Measurements from ENCODE around the gene SORCS2. TPM values are rescaled to one million over a fixed set of nuclear protein-coding genes. Genes with fewer than 3 reads are reported as not detected.

SORCS2 gene
- total RNA-seq, 5 donors from 2014 or later (not counting 1 experiment from before 2014, with no cell fraction given) = 0.22 TPM; not detected in 4

DNA sequence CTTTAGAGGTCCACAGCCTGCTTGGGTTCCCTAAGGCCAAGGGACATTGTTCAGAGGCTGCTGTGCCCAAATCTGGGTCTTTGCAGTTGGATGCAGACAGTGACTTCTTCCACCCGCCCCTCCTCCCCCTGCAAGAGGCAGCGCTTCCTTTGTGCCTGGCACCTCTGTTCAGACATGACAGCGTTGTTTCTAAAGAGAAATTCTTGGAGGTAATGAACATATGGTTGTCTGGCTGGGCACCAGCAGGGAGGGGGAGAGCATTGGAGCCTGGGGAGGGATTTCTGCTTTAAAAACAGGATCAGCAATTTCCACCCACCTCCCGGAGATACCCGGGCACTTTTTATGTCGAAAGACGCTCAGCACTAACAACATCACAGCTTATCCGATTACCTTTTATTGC lies 190.9 kb downstream of the SORCS2 start:
- POLR2A ChIA-PET = no interaction called here
- ATAC-seq (replicated peaks in 1 of 4) (no peak), DNase-seq (no peak)
- H3K27ac ChIP-seq (ENCODE audit: low read length) = no peak overlapping the region
- H3K36me3 ChIP-seq (ENCODE audit: control insufficient read depth in 2 of 2, extremely low read depth in 1 of 2, insufficient read depth in 1 of 2, low read length in 1 of 2) = no peaks in the 10 kb centered on the region
- CTCF ChIA-PET = no interaction called here
- H3K9me3 Mint-ChIP-seq = peaks cover 0 to 7% (median 0%) of the 10 kb centered on the region in 3 donors
- no peaks in the 10 kb centered on the region for H3K36me3 Mint-ChIP-seq
- H3K9me3 ChIP-seq = no peaks in the 10 kb centered on the region
- WGBS (ENCODE audit: insufficient coverage) = 97% methylated on average over 5 of the region's 8 CpGs
- H3K27me3 Mint-ChIP-seq = peaks cover 6 to 22% of the 10 kb centered on the region in 2 donors
- no peak overlapping the region for H3K4me3 ChIP-seq (ENCODE audit: control insufficient read depth in 1 of 2, extremely low read depth in 1 of 2, low read length in 1 of 2)
- H3K4me3 Mint-ChIP-seq = no peak overlapping the region
- no peaks in the 10 kb centered on the region for H3K4me1 Mint-ChIP-seq
- H3K27ac Mint-ChIP-seq = no peak overlapping the region
- peaks cover 0 to 34% of the 10 kb centered on the region in 2 experiments for H3K27me3 ChIP-seq (replicated peaks in 1 of 2; ENCODE audit: control insufficient read depth in 2 of 2, extremely low read depth in 1 of 2, insufficient read depth in 2 of 2, low read length in 1 of 2)
- no peaks in the 10 kb centered on the region for H3K4me1 ChIP-seq (ENCODE audit: control insufficient read depth in 1 of 2, extremely low read depth in 1 of 2, insufficient read depth in 2 of 2, low read length in 2 of 2)

DNA sequence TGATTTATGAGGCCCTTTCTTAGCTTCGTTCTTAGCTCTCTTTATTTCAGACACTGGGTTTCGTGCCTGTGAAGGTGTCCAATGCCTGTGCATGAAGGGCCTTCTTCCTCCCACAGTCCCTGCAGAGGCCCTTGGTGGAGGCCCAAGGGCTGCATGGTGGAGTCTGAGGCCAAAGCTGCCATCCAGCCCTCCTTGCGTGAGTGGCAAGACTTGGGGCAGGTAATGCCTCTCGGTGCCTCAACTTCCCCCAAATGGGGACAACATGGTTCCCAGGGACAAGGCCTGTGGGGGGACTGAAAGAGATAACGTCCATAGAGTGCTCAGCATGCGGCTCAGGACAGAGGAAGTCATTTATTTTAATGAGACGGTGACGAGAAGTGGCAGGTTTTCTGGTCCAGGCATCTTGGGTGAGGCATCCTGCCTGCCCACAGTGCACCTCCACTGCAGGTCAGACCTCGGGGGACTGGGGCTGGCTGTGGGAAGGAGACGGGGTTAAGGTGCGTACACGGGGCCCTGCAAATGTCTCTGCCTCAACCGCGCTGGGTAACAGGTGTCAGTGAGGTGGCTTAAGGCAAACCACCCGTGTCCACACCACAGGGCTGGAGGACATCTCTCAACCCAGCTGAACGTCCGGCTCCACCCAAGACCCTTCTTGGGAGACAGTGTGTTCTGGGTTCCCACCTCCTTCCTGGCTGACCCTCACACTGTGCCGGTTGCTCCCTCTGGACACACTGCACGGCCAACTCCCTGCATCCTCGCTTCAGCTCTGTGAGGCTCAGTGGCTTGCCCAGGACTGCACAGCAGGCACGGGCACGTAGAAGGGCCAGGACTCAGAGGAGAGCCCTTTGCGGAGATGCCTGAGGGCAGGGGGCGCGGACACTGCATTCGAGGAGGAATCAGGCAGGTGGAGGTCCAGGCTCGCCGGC lies 191.9 kb downstream of the SORCS2 start:
- H3K4me1 ChIP-seq (ENCODE audit: control insufficient read depth in 1 of 2, extremely low read depth in 1 of 2, insufficient read depth in 2 of 2, low read length in 2 of 2) = no peaks in the 10 kb centered on the region
- no peak for DNase-seq
- POLR2A ChIA-PET = no interaction called here
- no peak overlapping the region for H3K4me3 ChIP-seq (ENCODE audit: control insufficient read depth in 1 of 2, extremely low read depth in 1 of 2, low read length in 1 of 2)
- H3K9me3 ChIP-seq = no peaks in the 10 kb centered on the region
- H3K27ac ChIP-seq (ENCODE audit: low read length) = no peak overlapping the region
- Mint-ChIP-seq H3K4me1 (no peaks in the 10 kb centered on the region), H3K9me3 (peaks cover 0 to 7% (median 0%) of the 10 kb centered on the region in 3 donors), H3K36me3 (no peaks in the 10 kb centered on the region), H3K27ac (no peak overlapping the region), H3K4me3 (no peak overlapping the region), H3K27me3 (peaks cover 6 to 13% of the 10 kb centered on the region in 2 donors)
- 87% methylated on average over 24 of the region's 28 CpGs for WGBS (ENCODE audit: insufficient coverage)
- CTCF ChIA-PET = no interaction called here
- peaks cover 0 to 25% of the 10 kb centered on the region in 2 experiments for H3K27me3 ChIP-seq (replicated peaks in 1 of 2; ENCODE audit: control insufficient read depth in 2 of 2, extremely low read depth in 1 of 2, insufficient read depth in 2 of 2, low read length in 1 of 2)
- no peak for ATAC-seq (replicated peaks in 1 of 4)
- H3K36me3 ChIP-seq (ENCODE audit: control insufficient read depth in 2 of 2, extremely low read depth in 1 of 2, insufficient read depth in 1 of 2, low read length in 1 of 2) = no peaks in the 10 kb centered on the region

DNA sequence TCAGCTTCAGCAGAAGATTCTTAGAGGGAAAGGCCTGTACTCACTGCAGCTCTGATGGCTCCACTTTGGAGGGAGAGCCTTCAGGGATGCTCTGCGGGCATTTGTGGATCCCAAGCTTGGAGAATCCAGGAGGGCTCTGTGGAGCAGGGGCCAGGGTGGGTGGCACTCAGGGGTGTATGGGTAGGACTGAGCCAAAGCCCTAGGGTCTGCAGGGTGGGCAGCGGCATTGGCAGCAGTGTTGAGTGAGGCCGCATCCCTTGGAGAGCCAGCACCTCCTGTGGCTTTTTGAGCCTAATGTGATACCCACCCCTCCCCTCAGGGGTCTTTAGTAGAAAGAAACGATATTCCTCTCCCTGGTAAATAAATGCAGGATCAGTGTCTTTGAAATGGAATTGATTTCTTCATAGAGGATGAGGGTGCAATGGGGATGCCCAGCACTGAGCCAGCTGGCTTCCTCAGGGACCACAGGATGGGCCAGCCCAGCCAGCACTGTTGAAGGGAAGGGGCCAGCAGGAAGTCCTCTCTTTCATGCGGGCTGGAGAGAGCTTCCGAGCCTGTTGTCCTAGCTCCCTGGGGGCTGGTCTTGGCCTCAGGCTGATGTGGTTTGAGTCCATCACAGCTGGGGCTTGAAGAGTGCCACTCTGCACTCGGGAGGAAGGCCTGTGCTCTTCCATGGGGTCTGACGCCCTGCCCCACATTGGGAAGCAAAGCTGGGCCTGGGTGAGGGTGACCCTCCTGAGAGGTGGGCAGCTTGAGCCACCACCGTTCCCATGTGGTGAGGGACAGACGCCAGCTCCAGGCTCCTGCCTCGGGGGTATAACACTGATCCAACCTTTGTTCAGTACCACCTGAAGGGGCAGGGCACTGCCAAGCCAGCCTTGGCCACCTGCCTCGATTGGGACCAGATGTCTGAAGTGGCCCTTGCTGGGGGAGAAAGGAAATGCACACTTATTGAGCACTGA lies 192.9 kb downstream of the SORCS2 start:
- Histone ChIP-seq H3K27ac (ENCODE audit: low read length) (no peak overlapping the region), H3K9me3 (no peaks in the 10 kb centered on the region), H3K36me3 (ENCODE audit: control insufficient read depth in 2 of 2, extremely low read depth in 1 of 2, insufficient read depth in 1 of 2, low read length in 1 of 2) (no peaks in the 10 kb centered on the region), H3K27me3 (replicated peaks in 1 of 2; ENCODE audit: control insufficient read depth in 2 of 2, extremely low read depth in 1 of 2, insufficient read depth in 2 of 2, low read length in 1 of 2) (peaks cover 0 to 18% of the 10 kb centered on the region in 2 experiments), H3K4me1 (ENCODE audit: control insufficient read depth in 1 of 2, extremely low read depth in 1 of 2, insufficient read depth in 2 of 2, low read length in 2 of 2) (no peaks in the 10 kb centered on the region), H3K4me3 (ENCODE audit: control insufficient read depth in 1 of 2, extremely low read depth in 1 of 2, low read length in 1 of 2) (no peak overlapping the region)
- ChIA-PET CTCF (no interaction called here), POLR2A (no interaction called here)
- 78% methylated on average over 9 of the region's 12 CpGs for WGBS (ENCODE audit: insufficient coverage)
- Mint-ChIP-seq H3K4me1 (no peaks in the 10 kb centered on the region), H3K27ac (no peak overlapping the region), H3K27me3 (peaks cover 6 to 11% of the 10 kb centered on the region in 2 donors), H3K36me3 (no peaks in the 10 kb centered on the region), H3K4me3 (no peak overlapping the region), H3K9me3 (peaks cover 0 to 7% (median 0%) of the 10 kb centered on the region in 3 donors)
- DNase-seq = no peak
- ATAC-seq (replicated peaks in 1 of 4) = no peak

DNA sequence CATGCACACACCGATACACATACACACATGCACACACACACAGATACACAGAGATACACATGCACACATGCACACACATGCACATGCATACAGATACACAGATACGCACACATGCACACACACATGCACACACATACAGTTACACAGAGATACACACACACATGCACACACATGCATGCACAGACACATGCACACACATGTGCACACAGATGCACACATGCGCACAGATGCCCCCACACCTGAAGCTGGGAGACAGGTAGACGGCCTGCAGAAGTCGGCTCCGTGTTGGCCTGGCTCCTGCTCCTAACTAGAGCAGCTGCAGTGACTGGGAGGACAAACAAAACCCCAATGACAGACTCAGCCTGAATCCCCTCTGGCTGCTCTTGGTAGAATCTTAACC lies 195.6 kb downstream of the SORCS2 start:
- no peak overlapping the region for H3K4me3 Mint-ChIP-seq

DNA sequence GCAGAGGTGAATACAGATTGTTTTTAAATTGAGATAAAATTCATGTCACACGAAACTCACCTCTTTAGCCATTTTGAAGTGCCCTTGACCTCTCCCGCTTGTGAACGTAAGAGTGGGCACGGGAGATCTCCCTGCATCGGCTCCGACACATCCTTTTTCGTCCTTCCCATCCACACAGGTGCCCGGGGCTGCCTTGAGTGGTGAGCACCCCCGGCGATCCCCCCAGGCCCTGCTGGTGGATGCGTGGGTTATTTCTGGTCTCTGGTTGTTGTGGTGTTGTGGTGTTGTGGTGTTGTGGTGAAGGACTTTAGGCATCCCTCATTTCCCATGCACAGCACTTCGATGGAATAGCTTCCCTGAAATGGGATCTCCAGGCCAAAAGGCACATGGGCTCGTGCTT lies 196.3 kb downstream of the SORCS2 start:
- CTCF ChIA-PET = no interaction called here

More for the DNA sequence above, 195.6 kb downstream of the SORCS2 start:
- Mint-ChIP-seq H3K27me3 (peaks cover 0 to 9% of the 10 kb centered on the region in 2 donors), H3K4me1 (no peaks in the 10 kb centered on the region), H3K27ac (no peak overlapping the region), H3K36me3 (no peaks in the 10 kb centered on the region), H3K9me3 (peaks cover 0 to 7% (median 0%) of the 10 kb centered on the region in 3 donors)
- no peaks in the 10 kb centered on the region for H3K4me1 ChIP-seq (ENCODE audit: control insufficient read depth in 1 of 2, extremely low read depth in 1 of 2, insufficient read depth in 2 of 2, low read length in 2 of 2)
- WGBS (ENCODE audit: insufficient coverage) = 100% methylated on average over 5 of the region's 6 CpGs
- POLR2A ChIA-PET = no interaction called here
- H3K36me3 ChIP-seq (ENCODE audit: control insufficient read depth in 2 of 2, extremely low read depth in 1 of 2, insufficient read depth in 1 of 2, low read length in 1 of 2) = no peaks in the 10 kb centered on the region
- no peaks in the 10 kb centered on the region for H3K9me3 ChIP-seq
- ATAC-seq (replicated peaks in 1 of 4) (no peak), DNase-seq (no peak)
- H3K4me3 ChIP-seq (ENCODE audit: control insufficient read depth in 1 of 2, extremely low read depth in 1 of 2, low read length in 1 of 2) = no peak overlapping the region
- peaks cover 0 to 20% of the 10 kb centered on the region in 2 experiments for H3K27me3 ChIP-seq (replicated peaks in 1 of 2; ENCODE audit: control insufficient read depth in 2 of 2, extremely low read depth in 1 of 2, insufficient read depth in 2 of 2, low read length in 1 of 2)
- no peak overlapping the region for H3K27ac ChIP-seq (ENCODE audit: low read length)
- CTCF ChIA-PET = no interaction called here

DNA sequence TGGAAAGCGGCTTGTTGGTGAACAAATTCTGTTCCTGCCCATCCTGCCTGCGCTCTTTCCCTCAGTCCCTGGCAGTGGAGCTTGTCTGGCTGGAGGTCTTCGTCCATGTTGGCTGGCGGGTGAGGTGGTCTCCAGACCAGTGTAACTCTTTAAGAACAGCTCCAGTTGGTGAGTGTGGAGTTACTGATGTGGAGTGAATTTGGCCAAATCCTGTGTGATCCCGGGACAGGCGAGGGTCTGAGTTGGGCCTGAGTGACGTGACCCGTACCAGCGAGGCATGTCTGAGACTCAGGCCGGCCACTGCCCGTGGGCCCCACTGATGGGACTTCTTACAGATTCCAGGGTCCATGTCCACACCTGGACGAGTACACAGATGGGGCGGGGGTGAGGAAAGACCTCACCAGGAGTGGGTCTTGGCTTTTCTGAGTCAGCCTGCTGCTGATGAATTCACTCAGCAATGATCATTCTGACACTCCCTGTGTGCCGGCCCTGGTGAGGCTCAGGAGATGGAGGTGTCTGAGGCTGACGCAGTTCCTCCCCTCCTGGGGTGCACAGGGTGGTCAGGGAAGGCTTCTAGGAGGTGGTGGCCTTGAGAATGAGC lies 196.9 kb downstream of the SORCS2 start:
- ChIA-PET CTCF (no interaction called here), POLR2A (no interaction called here)
- DNase-seq (no peak), ATAC-seq (replicated peaks in 1 of 4) (no peak)
- peaks cover 0 to 7% (median 0%) of the 10 kb centered on the region in 3 donors for H3K9me3 Mint-ChIP-seq
- no peaks in the 10 kb centered on the region for H3K9me3 ChIP-seq
- no peak overlapping the region for H3K4me3 Mint-ChIP-seq
- 88% methylated on average over 13 of the region's 15 CpGs for WGBS (ENCODE audit: insufficient coverage)
- H3K4me3 ChIP-seq (ENCODE audit: control insufficient read depth in 1 of 2, extremely low read depth in 1 of 2, low read length in 1 of 2) = no peak overlapping the region
- H3K4me1 ChIP-seq (ENCODE audit: control insufficient read depth in 1 of 2, extremely low read depth in 1 of 2, insufficient read depth in 2 of 2, low read length in 2 of 2) = no peaks in the 10 kb centered on the region
- H3K36me3 Mint-ChIP-seq = no peaks in the 10 kb centered on the region
- no peak overlapping the region for H3K27ac ChIP-seq (ENCODE audit: low read length)
- H3K27me3 Mint-ChIP-seq = peaks cover 0 to 20% of the 10 kb centered on the region in 2 donors
- H3K27ac Mint-ChIP-seq = no peak overlapping the region
- H3K27me3 ChIP-seq (replicated peaks in 1 of 2; ENCODE audit: control insufficient read depth in 2 of 2, extremely low read depth in 1 of 2, insufficient read depth in 2 of 2, low read length in 1 of 2) = peaks cover 0 to 31% of the 10 kb centered on the region in 2 experiments
- no peaks in the 10 kb centered on the region for H3K4me1 Mint-ChIP-seq
- H3K36me3 ChIP-seq (ENCODE audit: control insufficient read depth in 2 of 2, extremely low read depth in 1 of 2, insufficient read depth in 1 of 2, low read length in 1 of 2) = no peaks in the 10 kb centered on the region

More for the DNA sequence above, 196.3 kb downstream of the SORCS2 start:
- no peaks in the 10 kb centered on the region for H3K9me3 ChIP-seq
- H3K4me1 ChIP-seq (ENCODE audit: control insufficient read depth in 1 of 2, extremely low read depth in 1 of 2, insufficient read depth in 2 of 2, low read length in 2 of 2) = no peaks in the 10 kb centered on the region
- Mint-ChIP-seq H3K36me3 (no peaks in the 10 kb centered on the region), H3K27me3 (peaks cover 0 to 15% of the 10 kb centered on the region in 2 donors), H3K4me1 (no peaks in the 10 kb centered on the region), H3K4me3 (no peak overlapping the region), H3K27ac (no peak overlapping the region), H3K9me3 (peaks cover 0 to 7% (median 0%) of the 10 kb centered on the region in 3 donors)
- peaks cover 0 to 26% of the 10 kb centered on the region in 2 experiments for H3K27me3 ChIP-seq (replicated peaks in 1 of 2; ENCODE audit: control insufficient read depth in 2 of 2, extremely low read depth in 1 of 2, insufficient read depth in 2 of 2, low read length in 1 of 2)
- POLR2A ChIA-PET = no interaction called here
- H3K36me3 ChIP-seq (ENCODE audit: control insufficient read depth in 2 of 2, extremely low read depth in 1 of 2, insufficient read depth in 1 of 2, low read length in 1 of 2) = no peaks in the 10 kb centered on the region
- WGBS (ENCODE audit: insufficient coverage) = 61% methylated on average over 5 of the region's 13 CpGs
- ATAC-seq (replicated peaks in 1 of 4) (no peak), DNase-seq (no peak)
- H3K27ac ChIP-seq (ENCODE audit: low read length) = no peak overlapping the region
- H3K4me3 ChIP-seq (ENCODE audit: control insufficient read depth in 1 of 2, extremely low read depth in 1 of 2, low read length in 1 of 2) = no peak overlapping the region
